ENCODE results near the gene ANKRD13C. TPM values are rescaled to one million over a fixed set of nuclear protein-coding genes. Genes with fewer than 3 reads are reported as not detected.
A peak's percentile ranks its signal among the peaks of the same experiment; 100 is the strongest.

The ANKRD13C gene
- total RNA-seq, 4 donors from 2014 or later, result 9.6 to 13.5 (median 11.1) TPM

GRCh38 chr1:70360321-70360720 lies 5.8 kb upstream of the ANKRD13C start:
- no peak for DNase-seq
- TF ChIP-seq, protein P1, sequence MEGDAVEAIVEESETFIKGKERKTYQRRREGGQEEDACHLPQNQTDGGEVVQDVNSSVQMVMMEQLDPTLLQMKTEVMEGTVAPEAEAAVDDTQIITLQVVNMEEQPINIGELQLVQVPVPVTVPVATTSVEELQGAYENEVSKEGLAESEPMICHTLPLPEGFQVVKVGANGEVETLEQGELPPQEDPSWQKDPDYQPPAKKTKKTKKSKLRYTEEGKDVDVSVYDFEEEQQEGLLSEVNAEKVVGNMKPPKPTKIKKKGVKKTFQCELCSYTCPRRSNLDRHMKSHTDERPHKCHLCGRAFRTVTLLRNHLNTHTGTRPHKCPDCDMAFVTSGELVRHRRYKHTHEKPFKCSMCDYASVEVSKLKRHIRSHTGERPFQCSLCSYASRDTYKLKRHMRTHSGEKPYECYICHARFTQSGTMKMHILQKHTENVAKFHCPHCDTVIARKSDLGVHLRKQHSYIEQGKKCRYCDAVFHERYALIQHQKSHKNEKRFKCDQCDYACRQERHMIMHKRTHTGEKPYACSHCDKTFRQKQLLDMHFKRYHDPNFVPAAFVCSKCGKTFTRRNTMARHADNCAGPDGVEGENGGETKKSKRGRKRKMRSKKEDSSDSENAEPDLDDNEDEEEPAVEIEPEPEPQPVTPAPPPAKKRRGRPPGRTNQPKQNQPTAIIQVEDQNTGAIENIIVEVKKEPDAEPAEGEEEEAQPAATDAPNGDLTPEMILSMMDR (IDR thresholded peaks at IDR 0.05 in 4 of 5, conservative IDR thresholded peaks at IDR 0.05 in 1 of 5), result no peak
- no peak for TF ChIP-seq POLR2A (IDR thresholded peaks at IDR 0.05)
- Histone ChIP-seq H3K36me3 (no peaks in the 10 kb centered on the region), H3K4me1 (no peaks in the 10 kb centered on the region), H3K9me3 (no peaks in the 10 kb centered on the region), H3K27ac (no peak overlapping the region), H3K4me3 (no peak overlapping the region), H3K27me3 (no peaks in the 10 kb centered on the region)
- no peak for ATAC-seq
- in situ Hi-C loops (cut with MboI; ENCODE audit: low sequenced_read_pairs in 4 of 4) (no loop called here), intact Hi-C loops (cut with DNase I; ENCODE audit: low total_unique reads) (no loop called here)

DNA sequence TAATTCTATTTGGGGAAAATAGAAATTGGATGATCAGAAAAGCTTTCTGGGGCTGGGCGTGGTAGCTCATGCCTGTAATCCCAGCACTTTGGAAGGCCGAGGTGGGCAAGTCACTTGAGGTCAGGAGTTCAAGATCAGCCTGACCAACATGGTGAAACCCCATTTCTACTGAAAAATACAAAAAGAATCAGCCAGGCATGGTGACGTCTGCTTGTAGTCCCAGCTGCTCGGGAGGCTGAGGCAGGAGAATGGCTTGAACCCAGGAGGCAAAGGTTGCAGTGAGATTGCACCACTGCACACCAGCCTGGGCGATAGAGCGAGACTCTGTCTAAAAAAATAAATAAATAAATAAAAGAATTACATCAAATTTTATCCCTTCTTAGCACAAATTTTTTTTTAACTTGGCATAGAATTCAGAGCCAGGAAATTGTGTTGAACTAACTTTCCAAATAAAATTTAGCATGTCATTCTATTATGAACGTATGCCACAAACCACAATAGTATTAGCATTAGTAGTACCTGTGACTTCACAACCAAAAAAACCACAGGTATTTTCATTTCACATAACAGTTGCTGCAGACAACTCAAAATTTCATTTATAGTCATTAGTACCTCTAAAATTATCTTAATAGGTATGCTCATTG lies 4.5 kb upstream of the ANKRD13C start:
- H3K4me1 ChIP-seq, result no peaks in the 10 kb centered on the region
- H3K4me3 ChIP-seq, result no peak overlapping the region
- no peaks in the 10 kb centered on the region for H3K9me3 ChIP-seq
- in situ Hi-C loops (cut with MboI; ENCODE audit: low sequenced_read_pairs in 4 of 4) (loop anchor here in 3 of 4 donors (5.0 kb wide), 2 partner anchors 48 to 53 kb away; partner anchors contain the start of gene CTH (in 1 of the 3)), intact Hi-C loops (cut with DNase I; ENCODE audit: low total_unique reads) (no loop called here)
- TF ChIP-seq, protein P1 (IDR thresholded peaks at IDR 0.05 in 4 of 5, conservative IDR thresholded peaks at IDR 0.05 in 1 of 5), result no peak
- no peak for TF ChIP-seq POLR2A (IDR thresholded peaks at IDR 0.05)
- DNase-seq, result no peak
- H3K27ac ChIP-seq, result no peak overlapping the region
- no peaks in the 10 kb centered on the region for H3K36me3 ChIP-seq
- ATAC-seq, result no peak
- H3K27me3 ChIP-seq, result no peaks in the 10 kb centered on the region

DNA sequence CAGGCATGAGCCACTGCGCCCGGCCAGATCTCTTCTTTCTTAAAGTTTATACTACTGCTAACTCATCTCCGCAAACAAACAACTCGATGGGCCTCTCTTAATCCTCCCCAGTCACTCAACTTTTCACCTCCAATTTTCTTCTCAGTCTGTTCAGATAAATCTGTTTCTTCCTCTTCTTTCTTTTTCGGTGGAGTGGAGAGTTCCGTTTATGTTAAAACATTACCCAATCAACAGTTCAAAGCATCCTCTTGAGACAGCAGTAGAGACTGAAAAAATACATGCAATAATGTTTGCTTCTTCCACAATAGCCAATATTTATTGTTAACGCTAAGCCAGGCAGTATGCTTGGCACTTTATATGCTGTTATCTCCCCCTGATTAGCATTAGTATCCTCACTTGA lies 1.4 kb upstream of the ANKRD13C start:
- in situ Hi-C loops (cut with MboI; ENCODE audit: low sequenced_read_pairs in 4 of 4), result loop anchor here in 3 of 4 donors (5.0 kb wide), 2 partner anchors 51 to 56 kb away; partner anchors contain the start of gene CTH (in 1 of the 3)
- H3K4me1 ChIP-seq, result peaks cover 22 to 23% of the 10 kb centered on the region in 2 donors
- ATAC-seq (no peak), DNase-seq (no peak)
- H3K27ac ChIP-seq, result no peak overlapping the region
- no peak for TF ChIP-seq POLR2A (IDR thresholded peaks at IDR 0.05)
- TF ChIP-seq, protein P1 (IDR thresholded peaks at IDR 0.05 in 4 of 5, conservative IDR thresholded peaks at IDR 0.05 in 1 of 5), result no peak
- H3K4me3 ChIP-seq, result no peak overlapping the region
- H3K27me3 ChIP-seq, result no peaks in the 10 kb centered on the region
- H3K36me3 ChIP-seq, result no peaks in the 10 kb centered on the region
- intact Hi-C loops (cut with DNase I; ENCODE audit: low total_unique reads), result no loop called here
- H3K9me3 ChIP-seq, result no peaks in the 10 kb centered on the region

DNA sequence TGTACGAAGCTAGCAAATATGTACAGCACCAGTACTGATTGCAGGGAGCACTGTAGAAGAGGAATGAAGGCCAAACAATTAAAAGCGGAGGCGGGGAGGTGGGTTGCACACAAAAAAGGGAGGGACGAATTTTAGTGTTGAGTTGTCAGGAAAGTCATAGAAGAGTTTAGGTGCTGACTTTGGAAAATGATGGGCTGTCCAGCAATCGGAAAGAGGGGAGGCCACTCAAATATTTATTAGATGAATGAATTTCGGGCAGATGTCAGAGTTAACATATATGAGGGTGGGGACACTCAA lies 537 bp upstream of the ANKRD13C start:
- intact Hi-C loops (cut with DNase I; ENCODE audit: low total_unique reads), result no loop called here
- Histone ChIP-seq H3K27me3 (no peaks in the 10 kb centered on the region), H3K4me3 (peak overlapping the region; percentile 85 to 96 (median 92)), H3K27ac (peak overlapping the region; percentile 93 to 97 (median 96)), H3K36me3 (no peaks in the 10 kb centered on the region), H3K9me3 (no peaks in the 10 kb centered on the region), H3K4me1 (peaks cover 28 to 32% of the 10 kb centered on the region in 2 donors)
- in situ Hi-C loops (cut with MboI; ENCODE audit: low sequenced_read_pairs in 4 of 4), result loop anchor here in 3 of 4 donors (5.0 kb wide), 2 partner anchors 52 to 57 kb away; partner anchors contain the start of gene CTH (in 1 of the 3)
- ATAC-seq, result no peak
- no peak for TF ChIP-seq POLR2A (IDR thresholded peaks at IDR 0.05)
- TF ChIP-seq, protein P1 (IDR thresholded peaks at IDR 0.05 in 4 of 5, conservative IDR thresholded peaks at IDR 0.05 in 1 of 5), result no peak
- no peak for DNase-seq

All from gastrocnemius medialis (tissue), 4 donors.